ENCODE measurements around the gene GCC2.
"Not testable (repeated sequence)": the region's sequence is repeated elsewhere in the genome, so short reads cannot be mapped to it uniquely, and the experiment has no call there.

DNA sequence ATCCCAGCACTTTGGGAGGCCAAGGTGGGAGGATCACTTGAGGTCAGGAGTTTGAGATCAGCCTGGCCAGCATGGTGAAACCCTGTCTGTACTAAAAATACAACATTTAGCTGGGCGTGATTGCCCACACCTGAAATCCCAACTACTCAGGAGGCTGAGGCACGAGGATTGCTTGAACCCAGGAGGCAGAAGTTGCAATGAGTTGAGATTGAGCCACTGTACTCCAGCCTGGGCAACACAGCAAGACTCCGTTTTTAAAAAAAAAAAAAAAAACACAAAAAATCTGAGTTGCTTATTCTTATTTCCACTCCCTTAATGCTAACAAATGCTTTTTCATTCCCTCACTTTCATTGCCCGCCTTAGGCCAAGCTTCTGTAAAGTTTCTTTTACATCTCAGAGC is 4.5 kb downstream of the GCC2 start:
- not testable (repeated sequence) for TF ChIP-seq CTCF (IDR thresholded peaks at IDR 0.05; ENCODE audit: insufficient read depth, low read depth, low read length); EZH2 (IDR thresholded peaks at IDR 0.05; ENCODE audit: insufficient read depth, low read length)
